PFSK-1 (cell line): ENCODE measurements around the gene DGKZ.

ENCODE experiments used
- FOXP2 ChIP-seq: optimal IDR thresholded peaks from 2 replicates; pipeline ENCODE3; 2011; ENCODE audit warnings: borderline replicate concordance, control low read depth, inconsistent platforms; ENCODE audit not compliant: insufficient read depth; ENCODE audit errors: extremely low read length, extremely low read depth
- POLR2AphosphoS5 ChIP-seq: IDR thresholded peaks from 2 replicates; pipeline ENCODE4 v1.6.1; 2012; ENCODE audit warnings: low read depth, mild to moderate bottlenecking, control low read depth, low read length, moderate library complexity
- SIN3A ChIP-seq: IDR thresholded peaks from 2 replicates; pipeline ENCODE4 v1.6.1; 2012; ENCODE audit warnings: mild to moderate bottlenecking, low read length, moderate library complexity, borderline replicate concordance; ENCODE audit not compliant: insufficient read depth
- TAF1 ChIP-seq: IDR thresholded peaks from 2 replicates; pipeline ENCODE4 v1.6.1; 2012; ENCODE audit warnings: low read length, control low read depth, borderline replicate concordance; ENCODE audit not compliant: insufficient read depth
- TF ChIP-seq, protein P1 (sequence below), 2 experiments: IDR thresholded peaks; 2 replicates each; pipeline versions ENCODE4 v1.6.1 to v1.8.0; 2011 to 2012; ENCODE audit warnings: low read depth in 2 of 2, low read length in 2 of 2, control low read depth in 1 of 2, inconsistent platforms in 1 of 2, mild to moderate bottlenecking in 1 of 2, moderate library complexity in 1 of 2; ENCODE audit not compliant: insufficient read depth in 1 of 2

DGKZ gene

DNA sequence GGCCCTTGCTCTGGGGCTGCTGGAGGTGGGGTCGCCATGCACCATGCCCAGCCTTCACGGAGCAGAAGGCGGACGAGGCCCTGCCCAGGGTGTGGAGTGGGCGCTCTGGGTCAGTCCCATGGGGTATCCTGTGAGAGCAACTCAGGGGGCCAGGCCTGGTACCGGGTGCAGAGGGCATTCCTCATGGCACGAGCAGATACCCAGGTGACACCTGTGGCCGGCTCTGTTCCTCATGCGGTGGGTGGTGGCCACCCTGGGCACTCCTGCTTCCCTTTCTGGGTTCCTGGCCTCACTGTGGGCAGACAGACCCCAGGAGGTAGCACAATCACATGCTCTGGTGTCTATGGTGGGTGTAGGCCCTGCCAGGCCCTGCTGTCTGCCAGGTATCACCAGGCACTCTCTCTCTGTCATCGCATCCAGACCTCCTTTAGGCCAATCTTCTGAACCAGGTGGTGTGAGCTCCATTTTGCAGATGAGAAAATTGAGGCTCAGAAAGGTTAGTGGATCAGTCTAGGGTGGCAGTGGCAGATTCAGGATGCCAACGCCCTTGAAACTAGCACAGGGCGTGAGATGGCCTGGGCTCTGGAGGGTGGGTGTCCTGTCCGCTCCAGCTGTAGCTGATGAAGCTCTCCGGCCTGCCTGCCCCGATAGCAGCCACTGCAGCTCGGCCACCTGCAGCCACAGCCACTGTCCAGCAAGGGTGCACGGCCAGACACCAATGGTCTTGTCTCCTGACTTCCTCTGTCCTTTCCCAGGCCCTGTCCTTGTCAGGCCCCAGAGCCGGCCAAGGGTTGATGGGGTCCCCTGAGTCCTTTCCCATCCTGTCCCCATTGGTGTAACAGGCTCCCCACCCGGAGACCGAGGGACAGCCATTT lies 15.1 kb downstream of the DGKZ start:
- TF ChIP-seq, protein P1, sequence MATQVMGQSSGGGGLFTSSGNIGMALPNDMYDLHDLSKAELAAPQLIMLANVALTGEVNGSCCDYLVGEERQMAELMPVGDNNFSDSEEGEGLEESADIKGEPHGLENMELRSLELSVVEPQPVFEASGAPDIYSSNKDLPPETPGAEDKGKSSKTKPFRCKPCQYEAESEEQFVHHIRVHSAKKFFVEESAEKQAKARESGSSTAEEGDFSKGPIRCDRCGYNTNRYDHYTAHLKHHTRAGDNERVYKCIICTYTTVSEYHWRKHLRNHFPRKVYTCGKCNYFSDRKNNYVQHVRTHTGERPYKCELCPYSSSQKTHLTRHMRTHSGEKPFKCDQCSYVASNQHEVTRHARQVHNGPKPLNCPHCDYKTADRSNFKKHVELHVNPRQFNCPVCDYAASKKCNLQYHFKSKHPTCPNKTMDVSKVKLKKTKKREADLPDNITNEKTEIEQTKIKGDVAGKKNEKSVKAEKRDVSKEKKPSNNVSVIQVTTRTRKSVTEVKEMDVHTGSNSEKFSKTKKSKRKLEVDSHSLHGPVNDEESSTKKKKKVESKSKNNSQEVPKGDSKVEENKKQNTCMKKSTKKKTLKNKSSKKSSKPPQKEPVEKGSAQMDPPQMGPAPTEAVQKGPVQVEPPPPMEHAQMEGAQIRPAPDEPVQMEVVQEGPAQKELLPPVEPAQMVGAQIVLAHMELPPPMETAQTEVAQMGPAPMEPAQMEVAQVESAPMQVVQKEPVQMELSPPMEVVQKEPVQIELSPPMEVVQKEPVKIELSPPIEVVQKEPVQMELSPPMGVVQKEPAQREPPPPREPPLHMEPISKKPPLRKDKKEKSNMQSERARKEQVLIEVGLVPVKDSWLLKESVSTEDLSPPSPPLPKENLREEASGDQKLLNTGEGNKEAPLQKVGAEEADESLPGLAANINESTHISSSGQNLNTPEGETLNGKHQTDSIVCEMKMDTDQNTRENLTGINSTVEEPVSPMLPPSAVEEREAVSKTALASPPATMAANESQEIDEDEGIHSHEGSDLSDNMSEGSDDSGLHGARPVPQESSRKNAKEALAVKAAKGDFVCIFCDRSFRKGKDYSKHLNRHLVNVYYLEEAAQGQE (IDR thresholded peaks at IDR 0.05; ENCODE audit: insufficient read depth in 1 of 2, low read depth in 2 of 2, low read length in 2 of 2): no peak
- no peak for TF ChIP-seq SIN3A
- no peak for TF ChIP-seq FOXP2
- no peak for TF ChIP-seq POLR2AphosphoS5
- no peak for TF ChIP-seq TAF1

DNA sequence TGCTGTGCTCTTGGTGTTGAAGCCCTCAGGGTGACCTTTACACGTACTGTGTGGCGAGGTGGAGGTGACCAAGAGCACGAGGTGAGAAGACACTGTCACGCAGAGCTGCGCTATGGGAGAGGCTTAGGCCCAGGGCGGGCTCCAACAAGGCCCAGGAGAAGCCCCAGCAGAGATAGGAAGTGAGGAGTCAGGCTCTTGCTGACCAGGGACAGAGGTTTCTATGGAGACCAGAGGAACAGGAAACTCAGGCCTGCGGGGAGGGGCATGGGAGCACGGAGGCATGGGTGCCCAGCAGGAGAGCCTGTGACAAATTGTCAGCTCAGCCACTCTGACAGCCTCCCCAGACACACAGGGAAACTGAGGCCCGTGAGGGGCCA lies 15.8 kb downstream of the DGKZ start:
- TF ChIP-seq, protein P1 (IDR thresholded peaks at IDR 0.05; ENCODE audit: insufficient read depth in 1 of 2, low read depth in 2 of 2, low read length in 2 of 2): no peak
- no peak for TF ChIP-seq POLR2AphosphoS5
- no peak for TF ChIP-seq TAF1
- TF ChIP-seq SIN3A: no peak
- TF ChIP-seq FOXP2: no peak

DNA sequence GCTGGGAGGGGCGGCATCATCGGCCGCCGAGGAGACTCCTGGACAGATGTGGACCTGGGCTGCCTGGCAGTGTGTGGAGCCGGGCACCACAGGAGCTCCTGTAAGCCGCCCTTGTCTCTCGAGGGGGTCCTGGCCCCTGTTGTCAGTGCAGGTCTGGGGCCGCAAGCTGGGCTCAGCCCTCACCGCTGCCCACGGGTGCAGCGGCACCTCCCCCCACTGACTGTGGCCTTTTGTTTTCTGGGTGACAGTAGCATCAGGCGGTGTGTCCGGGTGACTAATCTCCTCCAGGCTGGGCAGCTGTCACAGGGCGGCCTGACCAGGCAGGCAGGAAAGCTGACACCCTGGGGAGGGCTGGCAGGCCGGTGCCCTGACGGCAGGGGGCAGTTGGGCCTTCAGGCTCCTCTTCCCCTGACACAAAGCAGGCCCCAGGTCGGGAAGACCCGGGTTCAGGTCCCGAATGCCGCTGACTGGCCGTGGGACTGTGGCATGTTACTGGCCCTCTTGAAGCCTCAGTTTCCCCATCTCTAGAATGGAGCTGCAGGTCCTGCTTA lies 16.3 kb downstream of the DGKZ start:
- TF ChIP-seq, protein P1 (IDR thresholded peaks at IDR 0.05; ENCODE audit: insufficient read depth in 1 of 2, low read depth in 2 of 2, low read length in 2 of 2): no peak
- TF ChIP-seq SIN3A (no peak), POLR2AphosphoS5 (no peak)

DNA sequence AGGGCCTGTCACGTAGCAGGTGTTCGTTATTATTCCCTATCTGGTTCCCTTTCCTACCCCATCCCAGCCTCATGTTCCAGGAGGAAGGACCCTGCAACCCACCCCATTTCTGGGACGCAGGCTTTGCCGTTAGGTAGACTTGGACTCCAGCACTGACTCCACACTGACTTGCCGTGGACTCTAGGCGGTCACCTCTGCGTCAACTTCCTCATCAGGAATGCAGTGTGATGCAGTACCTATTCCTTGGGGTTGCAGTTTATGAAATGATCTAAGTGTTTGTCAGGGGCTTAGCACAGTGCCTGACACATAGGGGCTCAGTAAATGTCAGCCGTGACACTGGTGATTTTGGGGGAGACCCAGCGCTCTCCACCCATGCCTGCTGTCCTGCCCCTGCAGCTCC lies 16.8 kb downstream of the DGKZ start:
- TF ChIP-seq SIN3A: no peak
- no peak for TF ChIP-seq POLR2AphosphoS5
- TF ChIP-seq TAF1: no peak
- TF ChIP-seq, protein P1 (IDR thresholded peaks at IDR 0.05; ENCODE audit: insufficient read depth in 1 of 2, low read depth in 2 of 2, low read length in 2 of 2): no peak
- TF ChIP-seq FOXP2: no peak
